Measurements from ENCODE around the gene STX8.

Gene STX8

DNA sequence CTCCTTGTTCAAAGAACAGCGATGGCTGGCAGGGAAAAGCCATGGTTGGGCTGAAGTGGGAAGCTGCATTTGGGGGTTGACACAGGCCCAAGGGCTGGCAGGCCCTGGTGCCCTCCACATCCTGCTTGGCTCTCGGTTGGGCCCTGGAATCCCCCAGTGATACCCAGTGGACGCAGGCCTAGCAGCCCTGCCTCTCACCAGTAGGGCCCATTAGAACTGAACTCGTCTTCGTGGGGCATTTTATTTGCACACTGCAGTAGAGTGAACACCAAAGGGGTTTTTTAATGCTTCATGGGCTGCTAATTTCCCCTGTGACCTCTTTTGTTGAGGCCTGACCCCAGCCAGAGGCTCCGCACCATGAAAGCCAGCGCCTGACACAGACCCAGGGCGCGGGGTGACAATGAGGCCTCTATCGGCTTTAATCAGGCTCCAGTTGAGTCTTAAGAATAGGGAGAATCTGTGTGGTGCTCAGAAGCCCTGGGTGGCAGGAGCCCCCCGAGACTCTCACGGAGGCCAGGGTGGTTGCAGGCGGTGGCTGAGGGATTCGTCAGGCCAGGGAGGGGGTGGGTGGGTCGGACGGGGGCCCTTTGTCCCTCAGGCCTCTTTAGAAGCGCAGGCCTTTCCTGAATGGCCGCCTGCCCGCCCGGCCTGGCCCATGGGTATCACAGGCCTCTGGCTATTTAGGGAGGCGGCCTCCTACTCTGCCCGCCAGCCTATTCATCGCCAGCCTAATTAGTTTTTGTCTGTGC is 355.0 kb downstream of the STX8 start:
- DNase-seq: no peak

DNA sequence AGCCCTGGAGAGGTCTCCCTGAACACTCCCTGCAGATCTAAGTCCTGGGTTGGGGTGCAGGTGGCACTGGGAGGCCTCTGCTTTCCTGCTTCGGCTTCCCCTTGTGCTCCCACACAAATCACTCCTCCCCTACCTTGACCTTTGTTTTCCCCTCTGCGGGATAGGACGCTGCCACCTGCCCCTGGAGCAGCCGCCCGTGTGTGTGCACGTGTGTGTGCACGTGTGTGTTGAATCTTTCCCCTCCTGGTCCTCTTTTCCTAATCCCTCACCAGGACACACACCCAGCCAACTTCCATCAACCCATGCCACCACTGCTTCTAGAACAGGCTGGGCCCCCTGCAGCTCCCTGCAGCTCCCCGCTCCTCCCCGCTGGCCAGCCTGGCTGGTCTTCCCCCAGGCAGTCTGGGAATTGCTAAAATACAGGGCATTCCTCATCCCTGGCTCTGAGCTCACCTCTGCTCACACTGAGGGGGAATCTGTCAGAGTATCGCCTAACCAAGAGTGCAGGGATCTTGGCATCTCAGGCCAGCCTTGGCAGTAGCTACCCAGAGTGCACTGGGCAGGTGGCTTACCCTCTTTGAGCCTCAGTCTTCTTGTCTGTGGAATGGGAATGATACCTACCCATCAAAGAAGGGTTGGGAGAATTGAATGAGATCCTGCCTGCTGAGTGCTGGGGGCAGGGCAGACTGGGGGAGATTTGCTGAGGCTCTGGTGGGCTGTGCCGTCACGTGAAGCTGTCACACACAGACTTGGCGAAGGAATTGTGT is 355.8 kb downstream of the STX8 start:
- no peak for DNase-seq

DNA sequence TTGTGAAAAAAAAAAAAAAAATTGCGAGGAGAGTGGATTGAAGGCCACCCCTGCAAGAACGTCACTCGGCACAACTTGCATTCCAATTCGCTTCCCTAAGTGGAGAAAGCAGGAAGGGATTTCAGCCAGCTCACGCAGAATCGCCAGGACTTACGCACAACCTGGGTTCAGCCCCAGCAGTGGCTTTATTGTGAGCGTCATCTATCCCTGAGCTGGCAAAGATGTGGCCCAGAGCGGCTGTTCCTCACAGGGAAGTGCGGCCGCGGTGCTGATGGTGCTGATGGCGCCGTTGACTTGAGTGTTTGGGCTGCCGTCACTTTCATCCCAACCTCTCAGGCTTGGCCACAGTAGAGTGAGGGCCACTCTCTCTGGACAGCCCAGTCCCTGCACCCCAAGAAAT is 356.7 kb downstream of the STX8 start:
- DNase-seq: no peak

DNA sequence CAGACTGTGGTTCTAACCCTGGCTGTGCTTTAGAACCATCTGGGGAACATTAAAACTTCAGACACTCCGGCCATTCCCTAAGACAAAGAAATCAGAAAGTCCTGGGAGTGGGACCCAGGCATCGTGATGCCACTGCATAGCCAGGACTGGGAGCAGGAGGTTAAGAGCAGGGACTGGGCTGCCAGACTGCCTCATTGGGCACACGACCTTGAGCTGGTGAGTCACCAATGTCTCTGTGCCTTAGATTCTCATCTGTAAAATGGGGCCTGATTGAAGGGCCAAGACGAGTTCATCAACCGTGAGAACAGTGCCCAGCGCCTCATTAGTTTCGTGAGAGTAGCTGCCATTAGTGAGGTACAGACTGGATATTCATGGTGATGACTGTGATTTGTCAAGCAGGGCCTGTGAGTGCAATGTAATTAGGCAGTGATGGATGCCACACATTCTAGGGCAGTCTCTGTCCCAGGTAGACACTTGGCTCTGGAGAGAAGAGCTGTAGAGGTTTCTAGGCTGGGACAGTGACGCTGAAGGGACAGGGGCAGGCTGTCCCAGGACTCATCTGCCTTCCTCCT is 357.5 kb downstream of the STX8 start:
- no peak for DNase-seq

DNA sequence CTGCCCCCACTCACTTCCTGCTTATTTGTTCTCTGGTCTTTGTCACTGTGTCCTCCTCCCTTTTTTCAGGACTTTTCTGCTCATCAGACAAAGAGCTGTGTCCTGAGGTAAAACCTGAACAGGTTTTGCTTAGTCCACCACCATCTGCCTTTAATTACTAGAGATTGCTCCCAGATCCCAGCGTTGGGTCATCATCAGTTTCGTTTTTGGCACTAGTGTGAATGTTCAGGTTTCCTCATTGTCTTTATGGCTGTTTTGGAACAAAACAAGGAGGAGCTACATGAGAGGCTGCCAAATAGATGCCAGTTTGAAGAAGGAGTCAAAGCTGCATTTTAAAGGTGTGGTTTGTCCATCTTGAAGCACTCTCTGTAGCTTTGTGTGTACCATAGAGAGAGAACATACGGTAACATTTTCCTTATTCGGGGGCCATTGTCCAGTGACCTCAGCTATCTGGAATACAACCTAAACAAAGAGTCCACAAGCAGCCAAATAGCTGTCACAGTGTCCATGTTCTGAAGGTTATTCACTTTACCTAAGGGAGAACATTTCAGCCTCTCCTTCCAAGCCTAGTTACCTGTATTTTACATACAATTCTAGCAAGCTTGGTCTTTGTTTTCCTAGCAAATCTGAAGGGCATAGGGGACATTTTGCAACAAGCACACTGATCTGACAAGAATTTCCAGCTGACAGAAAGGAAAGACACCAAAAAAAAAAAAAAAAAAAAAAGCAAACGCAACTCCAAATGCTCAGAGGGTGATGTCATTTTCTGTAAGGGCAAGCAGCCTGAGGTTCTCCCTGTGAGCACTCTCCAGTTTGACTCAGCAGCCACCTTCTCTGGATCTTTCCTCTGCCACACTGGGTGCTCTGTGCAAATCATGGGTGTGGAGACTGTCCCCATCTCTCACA is 358.2 kb downstream of the STX8 start:
- no peak for DNase-seq

DNA sequence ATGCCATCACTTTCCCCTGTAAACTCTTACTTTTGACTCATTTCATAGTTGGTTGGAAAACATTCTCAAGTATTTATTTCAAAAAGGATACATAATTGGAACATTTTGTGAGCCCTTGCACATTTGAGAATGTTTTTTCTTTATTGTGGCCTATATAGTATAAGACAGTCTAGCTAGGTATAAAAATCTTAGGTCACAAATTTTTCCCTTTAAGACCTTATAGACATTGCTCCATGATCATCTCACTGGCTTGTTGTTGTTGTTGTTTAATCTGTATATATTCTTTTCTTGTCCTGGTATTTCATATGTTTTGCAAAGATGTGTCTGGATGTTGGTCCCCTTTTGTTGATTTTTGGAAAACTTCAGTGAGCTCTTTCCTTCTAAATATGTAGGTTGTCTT is 360.2 kb downstream of the STX8 start:
- no peak for DNase-seq

DNA sequence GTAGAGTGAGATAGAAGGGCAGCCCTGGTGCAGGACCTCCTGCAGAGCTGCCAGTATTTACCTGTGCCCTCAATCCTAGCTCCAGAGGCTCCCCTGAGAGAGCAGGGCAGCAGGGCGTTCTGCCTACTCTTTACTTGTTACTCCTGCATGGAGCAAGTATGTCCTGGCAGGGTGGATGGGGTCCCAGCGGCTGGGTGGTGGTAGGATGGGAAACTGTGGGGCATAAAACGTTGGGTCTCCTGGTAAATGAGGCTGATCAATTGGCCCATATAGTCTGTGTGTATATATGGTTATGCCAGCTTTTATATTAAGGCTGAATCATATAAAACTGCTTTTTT is 362.3 kb downstream of the STX8 start:
- DNase-seq: no peak

DNA sequence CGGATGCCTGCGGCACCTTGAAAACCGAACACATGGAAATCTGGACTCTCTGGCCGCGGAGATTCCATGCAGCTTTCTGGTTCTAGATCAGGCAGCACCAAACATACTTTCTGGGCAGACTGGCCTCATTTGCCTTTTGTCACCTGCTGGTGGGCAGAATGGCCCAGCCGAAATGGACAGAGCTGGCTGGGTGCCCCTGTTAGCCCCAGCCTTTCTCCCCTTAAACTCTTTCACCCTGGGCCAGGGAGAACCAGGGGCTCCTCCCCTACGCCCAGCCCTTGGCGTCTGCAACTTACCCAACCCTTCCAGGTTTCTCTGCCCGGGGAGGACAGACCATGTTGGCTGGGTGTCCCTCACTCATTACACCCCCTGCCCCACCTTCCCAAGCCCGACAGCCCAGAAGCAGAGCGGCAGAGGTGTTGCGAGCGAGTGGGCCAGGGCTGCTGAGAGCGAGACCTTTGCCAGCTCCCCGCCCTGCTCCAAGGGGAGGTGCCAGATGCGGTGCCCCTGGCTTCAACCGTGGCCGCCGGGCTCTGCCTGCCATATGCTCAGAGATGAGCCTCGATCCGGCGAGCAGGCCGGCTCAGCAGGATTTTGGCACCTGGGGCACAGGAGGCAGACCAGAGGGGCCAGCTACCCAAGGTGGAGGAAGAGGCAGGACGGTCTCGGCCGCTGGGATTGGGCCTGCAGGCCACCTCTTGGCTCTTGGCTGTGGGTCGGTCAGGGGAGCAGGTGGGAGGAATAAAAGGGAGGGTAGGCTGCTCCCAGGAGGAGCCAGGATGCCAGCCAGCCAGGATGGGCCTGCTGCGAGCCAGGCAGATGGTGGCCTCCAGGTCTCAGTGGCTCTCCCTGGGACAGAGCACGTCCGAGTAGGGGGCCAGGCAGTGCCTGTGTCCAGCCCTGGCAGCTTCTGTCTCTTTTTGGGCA is 363.0 kb downstream of the STX8 start:
- DNase-seq: no peak

DNA sequence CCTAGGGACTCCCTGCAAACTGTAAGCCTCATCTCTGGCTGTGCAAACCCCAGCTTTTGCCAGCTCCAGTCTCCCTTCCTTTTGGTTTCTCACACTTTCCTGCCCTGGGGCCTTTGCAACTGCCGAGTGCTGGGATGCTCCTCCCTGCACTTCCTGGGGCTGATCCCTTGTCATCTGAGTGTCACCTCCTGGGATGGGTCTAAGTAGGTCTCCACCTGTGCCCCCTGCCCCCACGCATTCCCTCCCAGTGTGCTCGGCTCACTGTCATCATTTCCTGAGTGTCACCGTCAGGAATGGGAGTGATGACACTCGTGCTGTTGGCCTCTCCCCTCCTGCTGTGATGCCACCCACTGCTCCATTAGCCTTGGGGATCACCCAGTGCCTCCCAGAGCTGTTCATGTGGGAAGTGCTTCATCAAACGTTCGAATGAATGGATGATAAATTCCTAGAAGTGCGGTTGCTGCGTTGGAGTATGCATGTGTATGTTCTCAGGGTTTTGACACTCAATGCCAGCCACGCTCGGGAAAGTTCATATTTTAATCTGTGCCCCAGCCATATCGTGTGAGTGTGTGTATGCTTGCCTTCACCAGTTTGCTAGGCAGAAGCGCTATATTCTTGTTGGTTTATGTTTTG is 364.4 kb downstream of the STX8 start:
- no peak for DNase-seq

DNA sequence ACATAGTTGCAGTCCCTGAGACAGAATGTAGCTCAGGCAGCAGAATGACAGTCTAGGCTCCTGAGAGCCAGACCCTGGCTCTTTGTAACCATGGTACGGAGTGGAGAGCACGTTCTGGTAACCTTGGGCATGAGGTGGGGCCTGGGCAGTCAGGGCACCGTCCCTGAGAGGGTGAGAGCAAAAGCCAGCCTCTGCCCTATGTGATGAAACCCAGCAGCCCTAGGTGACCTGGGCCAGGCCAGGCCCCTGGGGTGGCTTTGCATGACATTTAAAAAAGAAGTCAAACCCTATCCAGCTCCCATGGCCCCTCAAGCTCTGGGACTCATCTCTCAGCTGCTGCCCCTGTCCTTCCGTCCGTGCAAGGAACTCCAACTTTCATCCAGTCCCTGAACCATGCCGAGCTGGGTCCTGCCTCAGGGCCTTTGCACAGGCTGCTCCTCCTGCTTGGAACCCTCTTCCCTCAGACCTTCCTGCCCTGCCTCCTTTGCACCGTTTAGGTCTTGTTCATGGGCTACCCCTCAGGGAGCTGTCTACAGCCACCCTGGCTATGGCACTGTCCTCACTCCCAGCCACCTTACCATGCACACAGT is 365.7 kb downstream of the STX8 start:
- DNase-seq: no peak

DNA sequence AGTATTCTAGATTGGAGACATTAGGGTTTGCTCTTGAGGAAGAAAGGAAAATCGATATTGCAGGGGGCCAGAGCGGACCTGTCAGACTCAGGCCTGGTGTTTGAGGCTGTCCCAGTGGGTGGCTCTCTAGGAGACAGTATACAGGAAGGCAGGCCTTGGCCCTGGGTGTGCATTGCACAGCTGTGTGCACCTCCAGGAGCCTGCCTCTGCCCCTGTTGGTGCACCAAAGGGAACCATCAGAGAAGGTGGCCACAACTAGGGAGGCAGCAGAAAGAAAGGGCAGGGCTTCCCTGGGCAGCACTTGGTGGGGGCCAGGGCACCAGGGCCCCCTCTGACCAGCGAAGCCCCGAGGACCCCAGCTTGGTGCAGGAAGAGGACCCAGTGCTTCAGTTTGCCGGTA is 366.3 kb downstream of the STX8 start:
- DNase-seq: no peak

DNA sequence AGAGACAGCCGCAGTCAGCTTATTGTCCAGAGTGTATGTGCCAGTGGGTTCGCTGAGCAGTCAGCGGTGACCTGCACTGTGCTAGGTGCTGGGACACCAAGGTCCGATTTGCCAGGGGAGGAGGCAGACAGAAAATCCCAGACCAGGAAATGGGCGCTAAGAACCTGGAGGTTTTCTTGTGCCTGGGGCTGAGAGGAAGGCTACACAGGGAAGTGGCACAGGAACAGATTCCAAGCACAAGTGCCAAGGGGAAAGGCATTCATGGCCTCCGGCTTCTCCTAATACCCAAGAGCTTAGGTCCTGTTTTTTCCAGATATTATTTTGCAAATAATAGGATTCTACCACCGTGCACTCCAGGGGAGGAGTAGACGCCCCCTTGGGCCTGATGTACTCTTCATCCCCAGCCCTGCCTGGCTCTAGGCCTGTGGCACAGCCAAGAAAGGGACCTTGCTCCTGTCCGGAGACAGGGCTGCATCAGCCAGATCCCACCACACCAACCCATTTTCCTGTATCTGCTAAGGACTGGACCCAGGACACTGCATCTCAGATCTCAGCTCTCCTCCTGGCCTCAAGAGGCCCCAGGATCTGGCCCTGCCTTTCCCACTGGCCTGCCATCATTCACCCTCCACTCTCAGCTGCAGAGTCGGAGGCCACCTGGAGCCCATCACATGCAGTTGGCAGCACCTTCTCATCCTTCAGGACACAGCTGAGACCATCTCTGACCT is 367.1 kb downstream of the STX8 start:
- no peak for DNase-seq

DNA sequence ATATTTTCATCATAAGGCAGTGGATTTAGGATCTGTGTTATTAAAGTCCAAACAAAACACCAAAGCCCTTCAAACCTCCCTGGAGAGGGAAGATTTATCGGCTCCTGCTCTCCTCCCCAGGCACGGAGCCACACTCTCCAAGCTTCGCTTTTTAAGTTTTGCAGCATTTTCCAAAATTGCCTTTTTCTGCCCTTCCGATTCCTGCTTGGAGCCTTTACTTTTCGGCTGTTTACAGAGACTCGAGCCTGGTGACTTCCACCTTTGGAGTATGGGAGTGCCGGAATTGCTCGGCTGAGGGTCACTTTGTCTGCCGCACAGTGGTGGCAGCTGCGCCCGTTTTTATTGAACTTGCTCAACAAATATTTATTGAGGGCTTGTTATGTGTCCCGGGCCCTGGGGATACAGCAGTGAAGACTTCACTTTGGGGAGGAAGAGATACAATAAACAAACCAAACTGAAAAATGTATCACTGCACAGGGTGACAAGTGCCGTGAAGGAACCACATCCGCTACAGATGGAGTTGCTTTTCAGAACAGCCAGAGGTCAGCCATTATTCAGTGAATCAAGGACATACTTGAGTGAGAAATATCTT is 368.8 kb downstream of the STX8 start:
- no peak for DNase-seq

DNA sequence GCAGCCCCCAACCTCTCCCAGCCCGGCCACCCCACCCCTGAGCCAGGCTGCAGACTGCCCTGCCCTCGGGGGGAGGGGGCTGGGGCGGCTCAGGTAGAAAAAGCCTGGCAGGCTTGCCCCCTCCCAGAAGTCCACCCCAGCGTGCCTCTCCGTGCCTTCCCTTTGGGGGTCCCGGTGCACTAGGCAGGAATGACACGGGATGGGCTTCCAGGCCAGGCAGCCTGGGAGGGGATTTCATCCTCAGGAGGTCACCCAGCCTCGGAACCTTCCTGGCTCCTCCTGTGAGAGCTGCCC is 369.3 kb downstream of the STX8 start:
- DNase-seq: no peak

DNA sequence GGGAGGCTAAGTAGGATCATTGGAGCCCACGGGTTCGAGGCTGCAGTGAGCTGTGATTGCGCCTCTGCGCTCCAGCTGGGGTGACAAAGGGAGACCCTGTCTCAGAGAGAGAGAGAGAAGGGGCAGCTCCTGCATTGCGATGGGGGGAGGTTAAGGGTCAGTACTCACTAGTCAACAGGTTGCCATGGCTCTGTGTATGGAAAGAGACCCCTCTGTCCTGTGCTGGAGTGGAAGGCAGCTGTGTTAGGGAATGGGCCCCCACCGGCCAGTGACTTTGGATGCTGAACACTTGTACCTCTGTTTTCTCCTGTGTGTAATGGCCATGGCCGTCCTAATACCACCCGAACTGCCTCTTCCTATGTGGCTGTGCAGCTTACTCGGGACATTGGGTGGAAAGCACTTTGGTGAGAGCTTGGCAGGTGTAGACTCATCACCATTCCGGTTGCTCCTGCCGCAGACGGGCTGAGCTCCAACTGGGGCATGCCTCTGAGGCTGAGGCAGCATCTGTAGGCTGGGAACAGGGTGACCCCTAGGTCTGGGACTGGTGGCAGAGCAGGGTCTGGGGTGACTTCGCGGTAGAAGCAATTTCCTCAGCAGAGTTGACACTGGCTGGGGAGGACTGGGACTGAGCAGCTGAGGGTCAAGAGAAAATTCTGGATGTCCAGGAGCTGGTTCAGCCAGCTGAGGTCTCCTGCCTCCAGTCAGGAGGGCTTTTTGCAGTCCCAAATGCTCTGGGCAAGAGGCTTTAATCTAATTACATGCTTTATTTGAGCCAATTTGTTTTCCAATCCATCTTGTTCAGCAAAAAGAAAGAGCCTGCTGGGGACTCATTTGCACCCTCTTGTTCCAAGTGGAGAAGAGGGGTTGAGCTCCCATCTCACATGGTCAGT is 369.9 kb downstream of the STX8 start:
- DNase-seq: no peak

DNA sequence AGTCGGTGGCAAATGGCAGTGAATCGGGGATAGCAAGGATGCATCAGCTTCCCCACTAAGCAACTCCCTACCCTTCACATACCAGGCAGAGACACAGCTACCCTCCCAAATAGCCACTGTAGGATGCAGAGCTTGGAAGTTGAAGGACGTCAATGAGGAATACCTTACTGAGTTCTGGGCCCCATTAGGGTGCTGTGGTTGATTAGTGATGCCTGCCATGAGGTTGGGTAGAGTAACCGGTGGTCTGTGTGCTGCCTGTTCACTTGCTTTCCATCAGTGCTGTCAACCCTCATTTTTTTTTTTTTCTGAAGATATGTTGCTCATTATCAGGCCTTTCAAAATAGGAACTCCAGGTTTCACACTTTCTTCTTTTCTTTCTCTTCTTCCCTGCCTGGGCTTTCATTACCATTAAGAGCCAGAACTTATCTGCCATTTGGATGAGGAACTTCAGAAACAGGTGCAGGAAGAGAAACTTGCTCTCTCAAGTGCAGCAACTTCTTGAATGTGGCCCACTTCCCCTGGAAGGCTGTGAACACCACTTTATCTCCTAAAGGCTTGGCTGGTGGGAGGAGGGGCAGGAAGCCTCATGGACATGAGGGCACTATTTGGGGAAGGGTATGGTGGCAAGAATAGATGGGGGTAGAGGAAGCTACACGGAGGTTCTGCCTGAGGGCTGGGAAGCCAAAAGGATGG is 370.8 kb downstream of the STX8 start:
- DNase-seq: no peak

DNA sequence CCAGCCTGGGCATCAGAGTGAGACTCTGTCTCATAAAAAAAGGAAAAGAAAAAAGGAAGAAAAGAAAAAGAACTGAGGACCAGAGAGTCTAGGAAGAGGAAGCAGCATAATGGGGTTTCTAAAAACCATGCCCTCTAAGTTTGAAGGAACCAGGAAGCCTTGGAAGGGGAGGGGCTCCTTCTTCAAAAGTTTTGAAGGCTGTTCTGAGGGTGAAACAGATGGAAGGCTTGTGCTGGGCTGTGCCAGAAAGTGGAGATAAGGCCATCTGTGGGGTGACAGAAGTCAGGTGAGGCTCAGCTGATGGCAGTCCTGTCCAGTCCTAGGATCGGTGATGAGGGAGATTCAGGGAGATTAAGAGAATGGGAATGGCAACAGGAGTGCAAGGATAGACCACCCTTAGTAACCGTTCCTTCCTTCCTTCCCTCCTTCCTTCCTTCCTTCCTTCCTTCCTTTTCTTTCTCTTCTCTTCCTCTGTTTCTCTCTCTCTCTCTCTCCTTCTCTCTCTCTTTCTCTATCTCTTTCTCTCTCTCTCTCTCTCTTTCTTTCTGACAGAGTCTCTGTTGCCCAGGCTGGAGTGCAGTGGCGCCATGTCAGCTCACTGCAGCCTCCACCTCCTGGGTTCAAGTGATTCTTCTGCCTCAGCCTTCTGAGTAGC is 371.7 kb downstream of the STX8 start:
- no peak for DNase-seq

DNA sequence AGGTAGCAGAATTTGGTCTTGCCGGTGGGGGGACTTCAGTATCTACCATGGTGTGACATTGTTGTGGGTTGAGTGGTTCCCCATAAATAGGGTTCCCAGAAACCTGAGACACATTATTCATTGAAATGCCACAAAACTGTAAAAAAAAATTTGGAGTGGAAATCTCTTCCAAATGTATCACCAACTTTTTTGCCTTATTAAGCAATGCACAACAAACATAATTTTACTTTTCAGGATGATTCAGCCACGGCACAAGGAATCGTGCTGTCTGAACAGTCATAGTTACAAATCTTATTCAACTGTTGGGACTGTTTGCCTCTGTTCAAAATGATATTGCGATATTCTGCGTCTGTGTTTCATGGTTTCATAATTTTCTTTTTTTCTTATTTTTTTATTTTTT is 373.1 kb downstream of the STX8 start:
- no peak for DNase-seq
